ENCODE measurements around the gene SRSF6.
"Not testable (repeated sequence)": the region's sequence is repeated elsewhere in the genome, so short reads cannot be mapped to it uniquely, and the experiment has no call there.

SRSF6 gene

GRCh38 chr20:43492101-43492500, 34.4 kb downstream of the SRSF6 start:
- H3K4me3 ChIP-seq (ENCODE audit: low read depth, low read length), result no peak overlapping the region
- DNase-seq (ENCODE audit: low read depth), result no peak
- TF ChIP-seq CTCF (IDR thresholded peaks at IDR 0.05; ENCODE audit: control insufficient read depth, extremely low read depth, insufficient read depth), result no peak

- TF ChIP-seq CTCF (IDR thresholded peaks at IDR 0.05; ENCODE audit: control insufficient read depth, extremely low read depth, insufficient read depth), result no peak
- no peak for DNase-seq (ENCODE audit: low read depth)
- no peak overlapping the region for H3K4me3 ChIP-seq (ENCODE audit: low read depth, low read length)
These were observed 37.7 kb downstream of the SRSF6 start for GRCh38 chr20:43495388-43495787.

GRCh38 chr20:43502021-43502420, 44.3 kb downstream of the SRSF6 start:
- not testable (repeated sequence) for H3K4me3 ChIP-seq (ENCODE audit: low read depth, low read length); DNase-seq (ENCODE audit: low read depth)

GRCh38 chr20:43506238-43506637, 48.5 kb downstream of the SRSF6 start:
- no peak for TF ChIP-seq CTCF (IDR thresholded peaks at IDR 0.05; ENCODE audit: control insufficient read depth, extremely low read depth, insufficient read depth)
- no peak overlapping the region for H3K4me3 ChIP-seq (ENCODE audit: low read depth, low read length)
- DNase-seq (ENCODE audit: low read depth), result no peak

- peak; percentile 27 for DNase-seq (ENCODE audit: low read depth)
- no peak for TF ChIP-seq CTCF (IDR thresholded peaks at IDR 0.05; ENCODE audit: control insufficient read depth, extremely low read depth, insufficient read depth)
- peak within 1 kb of the TSS; percentile 64 for H3K4me3 ChIP-seq (ENCODE audit: low read depth, low read length)
These were observed 49.7 kb downstream of the SRSF6 start, which contains the start of gene L3MBTL1 for GRCh38 chr20:43507150-43508080. L3MBTL1 (plus strand) TSS chr20:43507697; CDS start chr20:43513504, 5,807 bp downstream.

GRCh38 chr20:43508106-43508505, 50.4 kb downstream of the SRSF6 start:
- TF ChIP-seq CTCF (IDR thresholded peaks at IDR 0.05; ENCODE audit: control insufficient read depth, extremely low read depth, insufficient read depth), result no peak
- peak overlapping the region; percentile 64 for H3K4me3 ChIP-seq (ENCODE audit: low read depth, low read length)
- DNase-seq (ENCODE audit: low read depth), result no peak

GRCh38 chr20:43508604-43509040, 50.9 kb downstream of the SRSF6 start:
- no peak overlapping the region; the same call in 1 of the 2 replicates for H3K4me3 ChIP-seq (ENCODE audit: low read depth, low read length)
- TF ChIP-seq CTCF (IDR thresholded peaks at IDR 0.05; ENCODE audit: control insufficient read depth, extremely low read depth, insufficient read depth), result no peak
- DNase-seq (ENCODE audit: low read depth), result no peak
